ENCODE data around the gene VWA7.
A peak's percentile ranks its signal among the peaks of the same experiment; 100 is the strongest.
"Not testable (repeated sequence)": the region's sequence is repeated elsewhere in the genome, so short reads cannot be mapped to it uniquely, and the experiment has no call there.

The VWA7 gene

DNA sequence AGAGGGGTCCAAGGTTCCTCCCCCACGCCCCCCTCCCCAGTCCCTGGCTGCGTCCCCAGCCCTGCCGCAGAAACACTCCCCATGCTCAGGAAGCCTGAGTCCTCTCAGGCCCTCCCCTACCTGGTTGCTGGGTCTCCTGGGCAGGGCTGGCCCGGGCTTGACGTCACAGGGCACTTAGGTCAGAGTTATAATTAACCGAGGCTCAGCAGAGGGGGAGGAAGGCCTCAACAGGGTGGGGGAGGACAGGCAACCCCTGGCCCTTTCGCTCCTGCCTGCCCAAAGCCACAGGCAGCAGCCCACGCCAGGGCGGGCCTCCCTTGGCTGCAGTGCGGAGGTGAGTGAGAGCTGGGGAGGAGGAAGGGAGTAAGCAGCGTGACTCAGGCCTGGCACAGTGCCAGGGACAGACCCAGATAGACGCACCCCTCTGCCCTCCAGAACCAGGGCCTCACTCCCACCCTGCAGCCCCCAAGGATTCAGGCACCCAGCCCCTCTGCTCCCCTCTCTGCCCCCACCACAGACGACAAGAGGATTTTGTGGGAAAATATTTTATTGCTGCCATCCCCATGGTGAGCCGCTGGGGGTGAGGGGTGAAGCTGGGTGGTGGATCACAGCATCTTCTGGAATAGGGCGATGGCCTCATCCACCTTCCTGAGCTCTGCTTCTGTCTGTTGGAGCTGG, at the start of gene VWA7:
Gene VWA7, minus strand, starts transcription at position 340 of the 678 bp plus-strand sequence. CDS start 549 bp downstream, outside the sequence.
- peak; percentile 80 to 83 for DNase-seq

GRCh38 chr6:31826793-31827285, 49.7 kb upstream of the VWA7 start:
- DNase-seq, result peak in 1 of 2 donors; percentile 36

GRCh38 chr6:31825553-31825952, 48.4 kb upstream of the VWA7 start:
- DNase-seq, result no peak

- not testable (repeated sequence) for DNase-seq
Measured at GRCh38 chr6:31823592-31824196, 46.6 kb upstream of the VWA7 start.

GRCh38 chr6:31822036-31822821, 45.1 kb upstream of the VWA7 start:
- peak; percentile 81 to 82 for DNase-seq

DNA sequence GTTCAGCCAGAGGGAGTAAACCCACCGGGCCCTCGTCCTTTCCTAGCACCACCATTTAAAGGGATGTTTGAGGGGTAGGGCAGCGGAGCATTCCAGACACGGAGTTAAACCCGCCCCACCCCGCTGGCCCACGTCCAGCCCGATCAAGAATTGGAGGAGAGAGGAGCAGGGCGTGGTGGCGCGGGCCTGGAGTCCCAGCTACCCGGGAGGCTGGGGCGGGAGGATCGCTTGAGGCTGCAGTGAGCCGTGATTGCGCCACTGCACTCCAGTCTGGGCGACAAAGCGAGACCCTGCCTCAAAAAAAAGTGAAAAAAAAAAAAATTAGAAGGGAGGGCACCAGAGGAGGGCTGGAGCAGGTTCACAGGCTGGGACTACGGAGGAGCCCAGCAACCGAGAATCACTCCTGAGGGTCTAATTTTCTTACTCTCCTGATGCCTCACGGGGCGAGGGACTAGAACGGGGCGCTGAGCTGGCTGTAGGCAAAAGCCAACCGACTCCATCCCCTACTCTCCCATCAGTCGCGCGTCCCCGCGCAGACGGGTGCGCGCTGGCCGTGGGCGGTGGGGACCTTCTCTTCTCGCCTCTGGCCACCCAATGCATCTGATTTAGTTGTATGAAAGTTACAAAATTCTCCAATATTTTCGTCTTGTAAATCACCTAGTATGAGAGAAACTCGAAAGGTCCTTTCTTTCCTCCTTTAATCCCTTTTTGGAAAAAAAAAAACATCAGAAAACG, 44.3 kb upstream of the VWA7 start:
- DNase-seq, result peak in 1 of 2 donors; percentile 48

DNA sequence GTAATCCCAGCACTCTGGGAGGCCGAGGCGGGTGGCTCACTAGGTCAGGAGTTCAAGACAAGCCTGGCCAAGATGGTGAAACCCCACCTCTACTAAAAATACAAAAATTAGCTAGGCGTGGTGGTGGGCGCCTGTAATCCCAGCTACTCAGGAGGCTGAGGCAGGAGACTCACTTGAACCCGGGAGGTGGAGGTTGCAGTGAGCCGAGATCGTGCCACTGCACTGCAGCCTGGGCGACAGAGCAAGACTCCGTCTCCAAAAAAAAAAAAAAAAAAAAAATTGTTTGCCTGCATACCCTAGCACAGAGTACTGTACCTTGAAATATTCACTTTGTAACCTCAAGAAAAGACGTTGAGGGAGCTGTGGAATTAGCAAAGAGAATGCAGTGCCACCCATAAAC, 43.3 kb upstream of the VWA7 start:
- not testable (repeated sequence) for DNase-seq

GRCh38 chr6:31819871-31820299, 42.8 kb upstream of the VWA7 start:
- DNase-seq, result no peak

DNA sequence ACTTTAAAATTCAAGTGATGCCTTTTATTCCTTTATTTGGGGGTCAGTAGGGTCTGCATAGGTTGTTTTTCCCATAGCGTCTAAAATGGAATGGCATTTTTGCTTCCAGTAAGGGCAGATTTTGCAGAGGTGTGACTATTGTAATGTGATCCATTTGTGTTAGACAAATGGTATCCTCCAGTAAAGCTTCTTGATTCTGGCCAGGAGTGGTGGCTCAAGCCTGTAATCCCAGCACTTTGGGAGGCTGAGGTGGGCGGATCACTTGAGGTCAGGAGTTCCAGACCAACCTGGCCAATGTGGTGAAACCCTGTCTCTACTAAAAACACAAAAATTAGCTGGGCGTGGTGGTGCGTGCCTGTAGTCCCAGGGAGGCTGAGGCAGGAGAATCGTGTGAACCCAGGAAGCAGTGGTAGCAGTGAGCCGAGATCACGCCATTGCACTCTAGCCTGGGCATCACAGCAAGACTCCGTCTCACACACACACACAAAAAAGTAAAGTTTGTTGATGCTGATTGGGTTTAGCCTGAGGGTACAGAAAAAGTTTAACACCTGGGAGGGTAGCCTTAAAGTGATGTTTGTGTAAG, 40.9 kb upstream of the VWA7 start:
- not testable (repeated sequence) for DNase-seq

- peak in 1 of 2 donors; percentile 72 for DNase-seq
Measured at GRCh38 chr6:31817133-31817928, 40.2 kb upstream of the VWA7 start.

DNA sequence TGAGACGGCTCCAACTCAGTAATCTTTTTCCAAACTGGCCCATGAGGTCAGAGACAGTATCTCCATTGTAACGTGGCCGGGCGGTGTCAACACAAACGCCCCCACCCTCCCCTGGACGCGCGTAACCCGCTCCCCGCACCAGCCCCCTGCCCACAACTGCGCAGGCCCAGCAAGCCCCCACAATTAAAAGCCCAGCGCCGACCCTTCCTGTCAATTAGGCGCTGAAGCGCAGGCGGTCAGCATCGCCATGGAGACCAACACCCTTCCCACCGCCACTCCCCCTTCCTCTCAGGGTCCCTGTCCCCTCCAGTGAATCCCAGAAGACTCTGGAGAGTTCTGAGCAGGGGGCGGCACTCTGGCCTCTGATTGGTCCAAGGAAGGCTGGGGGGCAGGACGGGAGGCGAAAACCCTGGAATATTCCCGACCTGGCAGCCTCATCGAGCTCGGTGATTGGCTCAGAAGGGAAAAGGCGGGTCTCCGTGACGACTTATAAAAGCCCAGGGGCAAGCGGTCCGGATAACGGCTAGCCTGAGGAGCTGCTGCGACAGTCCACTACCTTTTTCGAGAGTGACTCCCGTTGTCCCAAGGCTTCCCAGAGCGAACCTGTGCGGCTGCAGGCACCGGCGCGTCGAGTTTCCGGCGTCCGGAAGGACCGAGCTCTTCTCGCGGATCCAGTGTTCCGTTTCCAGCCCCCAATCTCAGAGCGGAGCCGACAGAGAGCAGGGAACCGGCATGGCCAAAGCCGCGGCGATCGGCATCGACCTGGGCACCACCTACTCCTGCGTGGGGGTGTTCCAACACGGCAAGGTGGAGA, 38.1 kb upstream of the VWA7 start, which contains the start of the genes HSPA1A and HSPA1L:
Gene HSPA1A, plus strand, starts transcription at position 519 of the 814 bp plus-strand sequence. Its CDS starts 214 bp downstream, at position 733.
Gene HSPA1L, minus strand, starts transcription at position 259 of the 814 bp plus-strand sequence. CDS start 3,311 bp downstream, outside the sequence.
- DNase-seq, result peak; percentile 86 to 90

DNA sequence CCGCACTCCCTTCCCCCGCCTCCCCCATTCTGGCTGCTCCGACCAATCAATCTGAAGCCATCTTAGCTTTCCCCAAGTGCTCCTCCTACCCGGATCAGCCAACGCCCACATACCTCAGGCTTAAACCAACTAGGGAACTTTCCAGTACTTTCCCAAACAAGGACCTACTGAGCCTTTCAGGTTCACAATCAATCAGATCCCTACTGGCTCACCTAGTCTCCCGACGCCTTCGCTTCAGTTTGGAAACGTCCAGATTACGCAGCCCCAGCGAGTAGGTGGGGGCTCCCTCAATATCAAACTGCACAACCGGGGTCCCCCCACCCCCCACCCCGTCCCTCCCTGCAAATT, 37.5 kb upstream of the VWA7 start:
- DNase-seq, result peak; percentile 75 to 76

DNA sequence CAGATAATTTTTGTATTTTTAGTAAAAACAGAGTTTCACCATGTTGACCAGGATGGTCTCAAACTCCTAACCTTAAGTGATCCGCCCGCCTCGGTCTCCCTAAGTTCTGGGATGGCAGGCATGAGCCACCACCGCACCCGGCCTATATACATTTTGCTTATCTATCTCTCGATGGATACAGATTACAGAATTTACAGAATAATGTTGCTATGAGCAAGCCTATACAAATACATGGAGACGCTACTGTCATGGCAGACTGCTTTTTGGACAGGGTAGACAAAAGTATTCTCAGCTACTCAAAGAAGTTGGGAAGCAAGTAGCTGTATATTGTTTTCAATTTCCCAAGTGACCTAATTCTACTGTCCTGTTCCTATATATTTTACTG, 36.3 kb upstream of the VWA7 start:
- no peak for DNase-seq

DNA sequence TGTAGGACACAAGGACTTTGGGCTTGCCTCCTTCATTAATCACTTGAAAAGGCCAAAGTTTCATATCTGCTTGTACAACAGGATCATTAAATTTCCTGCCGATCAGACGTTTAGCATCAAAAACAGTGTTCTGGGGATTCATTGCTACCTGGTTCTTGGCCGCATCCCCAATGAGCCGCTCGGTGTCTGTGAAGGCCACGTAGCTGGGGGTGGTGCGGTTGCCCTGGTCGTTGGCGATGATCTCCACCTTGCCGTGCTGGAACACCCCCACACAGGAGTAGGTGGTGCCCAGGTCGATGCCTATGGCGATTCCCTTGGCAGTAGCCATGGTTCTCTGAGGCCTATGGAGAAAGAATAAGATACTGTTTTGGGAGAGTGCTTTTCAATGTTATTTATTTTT, 34.5 kb upstream of the VWA7 start:
- no peak for DNase-seq

- DNase-seq, result not testable (repeated sequence)
Measured at GRCh38 chr6:31808599-31808998, 31.5 kb upstream of the VWA7 start.

DNA sequence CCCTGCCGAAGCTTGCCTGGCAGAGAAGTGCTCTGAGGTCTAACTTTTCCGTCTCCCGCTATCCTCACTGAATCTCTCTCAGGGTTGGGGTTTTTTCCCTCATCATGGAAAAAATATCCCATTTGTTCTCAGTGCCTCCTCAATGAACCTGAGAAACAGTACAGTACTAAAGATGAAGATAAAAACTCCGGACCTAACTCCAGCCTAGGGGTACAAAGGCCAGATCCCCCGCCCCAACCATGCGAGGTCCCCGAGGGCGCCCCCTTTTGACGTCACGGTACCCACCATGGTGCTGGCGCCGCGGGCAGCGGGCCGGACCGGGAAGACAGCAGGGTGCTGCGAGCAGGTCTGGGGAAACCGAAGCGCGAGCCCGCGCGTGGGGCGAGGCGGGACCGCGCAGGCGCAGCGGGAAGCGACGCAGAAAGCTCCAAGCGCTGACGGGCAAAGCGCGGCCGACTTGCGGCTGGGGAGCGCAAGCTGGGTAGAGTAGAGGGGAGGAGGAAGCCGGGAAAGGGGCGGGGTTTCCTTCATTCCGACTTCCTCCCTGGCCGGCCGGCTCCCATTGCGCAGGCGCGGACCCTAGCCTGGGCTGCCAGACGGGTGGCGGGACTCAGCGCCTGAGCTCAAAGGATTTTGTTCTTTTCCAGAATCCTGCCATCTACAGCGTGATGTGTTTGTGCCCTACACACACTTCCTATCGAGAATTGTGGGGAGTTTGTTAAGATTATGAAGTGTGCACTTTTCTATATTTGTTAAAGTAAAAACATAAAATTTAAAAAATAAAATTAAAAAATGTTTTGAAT, 29.5 kb upstream of the VWA7 start, which contains the start of gene LSM2:
Gene LSM2, minus strand, starts transcription at position 497 of the 803 bp plus-strand sequence. Its CDS starts 209 bp downstream, at position 288.
- DNase-seq, result peak; percentile 97 to 98

DNA sequence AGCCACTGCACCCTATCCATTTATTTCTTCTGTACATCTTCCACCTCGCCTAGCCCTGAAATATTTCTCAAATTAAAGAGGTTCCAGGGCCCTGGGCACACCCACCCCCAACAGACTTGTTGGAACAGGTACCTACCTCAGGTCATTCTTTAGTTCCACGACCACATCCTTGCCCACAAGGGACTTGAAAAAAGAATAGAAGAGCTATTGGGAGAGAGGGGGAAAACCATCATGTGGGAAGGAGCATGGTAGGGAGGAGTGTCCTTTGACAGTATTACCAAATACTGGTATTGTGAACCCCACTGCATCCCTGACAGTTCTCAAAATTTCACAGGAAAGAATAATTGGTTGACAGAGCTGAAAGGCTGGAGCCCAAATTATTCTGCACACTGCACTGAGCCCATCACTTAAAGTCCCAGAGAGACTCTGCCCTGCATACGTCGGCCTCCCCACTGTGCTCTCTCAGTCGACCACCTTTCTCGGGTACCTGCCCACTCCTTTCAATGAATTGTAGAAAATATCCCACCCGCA, 28.9 kb upstream of the VWA7 start:
- DNase-seq, result no peak

DNA sequence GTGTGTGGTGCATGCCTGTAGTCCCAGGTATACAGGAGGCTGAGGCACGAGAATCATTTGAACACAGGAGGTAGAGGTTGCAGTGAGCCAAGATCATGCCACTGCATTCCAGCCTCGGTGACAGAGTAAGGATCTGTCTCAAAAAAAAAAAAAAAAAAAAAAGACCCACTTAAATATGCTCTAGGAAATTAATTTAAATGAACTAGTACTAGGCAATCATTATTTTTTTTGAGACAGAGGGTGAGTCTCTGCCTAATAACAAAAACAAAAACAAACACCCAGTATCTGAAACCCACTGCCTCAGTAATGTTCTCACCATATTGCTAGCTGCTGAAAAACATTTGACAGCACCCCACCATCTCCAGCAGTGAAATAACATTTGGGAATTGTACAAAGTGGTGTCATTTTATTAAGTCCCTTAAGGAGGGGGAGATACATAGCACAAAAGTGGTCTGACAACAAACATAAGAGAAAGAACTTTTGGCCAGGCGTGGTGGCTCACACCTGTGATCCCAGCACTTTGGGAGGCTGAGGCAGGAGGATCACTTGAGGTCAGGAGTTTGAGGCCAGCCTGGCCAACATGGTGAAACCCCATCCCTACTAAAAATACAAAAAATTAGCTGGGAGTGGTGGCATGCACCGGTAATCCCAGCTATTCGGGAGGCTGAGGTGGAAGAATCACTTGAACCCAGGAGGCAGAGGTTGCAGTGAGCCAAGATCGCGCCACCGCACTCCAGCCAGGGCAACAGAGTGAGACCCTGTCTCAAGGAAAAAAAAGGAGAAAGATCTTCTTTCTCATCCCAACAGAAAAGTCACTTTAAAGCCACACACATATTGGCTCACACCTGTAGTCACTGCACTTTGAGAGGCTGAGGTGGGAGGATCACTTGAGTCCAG, 24.2 kb upstream of the VWA7 start:
- not testable (repeated sequence) for DNase-seq

Measured in CD4-positive, alpha-beta T cell treated with Interleukin-4 for 1 hour (primary cell).